GM12878 (cell line): ENCODE measurements around the gene SCAANT1. TPM values are rescaled to one million over a fixed set of nuclear protein-coding genes. Genes with fewer than 3 reads are reported as not detected.

Source experiments
- ASH2L ChIP-seq: fragments of 300-600, 200-600 bp; sonication (generic); IDR thresholded peaks from 2 replicates; pipeline ENCODE4 v1.6.1; 2017; ENCODE audit warnings: low read depth, mild to moderate bottlenecking, borderline replicate concordance
- BRCA1 ChIP-seq: IDR thresholded peaks from 2 replicates; pipeline ENCODE4 v1.6.1; 2011; ENCODE audit warnings: low read depth, low read length, improper control_type of control experiment
- FOXK2 ChIP-seq: fragments of 450-650 bp; IDR thresholded peaks from 2 replicates; pipeline ENCODE4 v1.6.1; 2017; ENCODE audit warnings: mild to moderate bottlenecking, moderate library complexity
- GABPA ChIP-seq: IDR thresholded peaks from 2 replicates; pipeline ENCODE4 v1.6.1; 2014; ENCODE audit warnings: antibody characterized with exemption, low read depth, mild to moderate bottlenecking, inconsistent platforms
- MYC ChIP-seq: IDR thresholded peaks from 2 replicates; pipeline ENCODE4 v1.6.1; 2011; ENCODE audit warnings: mild to moderate bottlenecking, low read length, moderate library complexity, inconsistent platforms; ENCODE audit not compliant: insufficient read depth, insufficient replicate concordance, insufficient read length, severe bottlenecking
- PAX8 ChIP-seq: fragments of 450-650 bp; IDR thresholded peaks from 2 replicates; pipeline ENCODE4 v1.6.1; 2017; ENCODE audit warnings: mild to moderate bottlenecking, moderate library complexity
- RUNX3 ChIP-seq: IDR thresholded peaks from 2 replicates; pipeline ENCODE4 v1.6.1; 2012; ENCODE audit warnings: low read length, inconsistent platforms
- SRF ChIP-seq, 2 experiments: IDR thresholded peaks; 2 replicates each; pipeline ENCODE4 v1.6.1; 2011; ENCODE audit warnings: low read depth in 2 of 2, low read length in 2 of 2, mild to moderate bottlenecking in 1 of 2, moderate library complexity in 1 of 2
- ZNF274 ChIP-seq: IDR thresholded peaks from one replicate; pipeline ENCODE4 v1.8.0; 2011; ENCODE audit not compliant: insufficient read length, insufficient read depth
- polyA plus RNA-seq, 11 experiments: library from polyadenylated mRNA; depleted of rRNA in 4 of 11; unstranded in 6 of 11; stranded (reverse) in 5 of 11; fragments of >200 nt; fragmentation: Nextera tagmentation in 4 of 11; fragmentation: Illumina TruSeq in 1 of 11; extraction: Ambion mirVana in 4 of 11; extraction: Trizol in 1 of 11; gene quantifications; 1 replicate in 1 of 11; 2 replicates in 10 of 11; pipeline versions ENCODE4 v1.2.1 to v1.2.3, GENCODE V29; 2011 to 2016; ENCODE audit warnings: inconsistent platforms in 2 of 11, missing spikeins in 2 of 11, low read depth in 1 of 11
- total RNA-seq, 4 experiments: library from RNA; depleted of rRNA in 3 of 4; stranded (reverse); fragments of >200 nt in 3 of 4; fragmentation: Illumina TruSeq in 1 of 4; extraction: Trizol in 1 of 4; gene quantifications; 2 replicates each; pipeline versions ENCODE4 v1.2.1 to v1.2.3, GENCODE V29; 2013 to 2021
- TF ChIP-seq, protein P1 (sequence below): fragments of 450-650 bp; IDR thresholded peaks from 2 replicates; pipeline ENCODE4 v1.6.1; 2017; ENCODE audit warnings: mild to moderate bottlenecking, low read depth, inconsistent platforms; ENCODE audit not compliant: poor library complexity, severe bottlenecking
- TF ChIP-seq, protein P2 (sequence below): IDR thresholded peaks from 2 replicates; pipeline ENCODE4 v1.6.1; 2012; ENCODE audit warnings: improper control_type of control experiment, low read depth, low read length; ENCODE audit not compliant: insufficient replicate concordance
- TF ChIP-seq, protein P3 (sequence below): fragments of 450-650 bp; IDR thresholded peaks from 2 replicates; pipeline ENCODE4 v1.6.1; 2017; ENCODE audit warnings: borderline replicate concordance
- TF ChIP-seq, protein P4 (sequence below): fragments of 150-350 bp; IDR thresholded peaks from 2 replicates; pipeline ENCODE4 v1.6.1; 2014; ENCODE audit warnings: mild to moderate bottlenecking, low read depth, low read length
- TF ChIP-seq, protein P5 (sequence below): IDR thresholded peaks from 2 replicates; pipeline ENCODE4 v1.6.1; 2011; ENCODE audit warnings: low read depth, low read length, improper control_type of control experiment, borderline replicate concordance
- TF ChIP-seq, protein P6 (sequence below): fragments of 450-650 bp; IDR thresholded peaks from 2 replicates; pipeline ENCODE4 v1.6.1; 2016; ENCODE audit warnings: mild to moderate bottlenecking

The SCAANT1 gene
- total and polyA plus RNA-seq, 10 of the 15 experiments (the other 5 are each of a cell fraction or from before 2014, with no cell fraction given) = 0.60 to 1.7 (median 0.95) TPM; not detected in 6

DNA sequence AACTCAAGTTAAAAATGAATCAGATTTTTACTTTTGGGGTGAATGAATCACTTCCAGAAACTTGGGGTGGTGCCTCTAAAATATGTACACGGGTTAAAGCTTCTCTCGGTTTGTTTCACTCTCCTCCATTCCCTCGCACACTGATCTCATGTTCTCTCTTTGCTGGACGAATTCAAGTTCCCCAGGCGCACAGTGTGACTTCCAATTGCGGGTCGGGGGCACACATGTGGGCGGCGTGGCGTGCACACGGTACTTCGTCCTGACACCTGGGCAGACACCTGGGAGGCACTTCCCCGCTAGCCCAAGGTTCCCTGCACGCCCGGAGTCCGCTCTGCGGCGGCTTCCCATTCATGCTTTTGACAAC is 692 bp downstream of the SCAANT1 start (continued):
- TF ChIP-seq, protein P1, sequence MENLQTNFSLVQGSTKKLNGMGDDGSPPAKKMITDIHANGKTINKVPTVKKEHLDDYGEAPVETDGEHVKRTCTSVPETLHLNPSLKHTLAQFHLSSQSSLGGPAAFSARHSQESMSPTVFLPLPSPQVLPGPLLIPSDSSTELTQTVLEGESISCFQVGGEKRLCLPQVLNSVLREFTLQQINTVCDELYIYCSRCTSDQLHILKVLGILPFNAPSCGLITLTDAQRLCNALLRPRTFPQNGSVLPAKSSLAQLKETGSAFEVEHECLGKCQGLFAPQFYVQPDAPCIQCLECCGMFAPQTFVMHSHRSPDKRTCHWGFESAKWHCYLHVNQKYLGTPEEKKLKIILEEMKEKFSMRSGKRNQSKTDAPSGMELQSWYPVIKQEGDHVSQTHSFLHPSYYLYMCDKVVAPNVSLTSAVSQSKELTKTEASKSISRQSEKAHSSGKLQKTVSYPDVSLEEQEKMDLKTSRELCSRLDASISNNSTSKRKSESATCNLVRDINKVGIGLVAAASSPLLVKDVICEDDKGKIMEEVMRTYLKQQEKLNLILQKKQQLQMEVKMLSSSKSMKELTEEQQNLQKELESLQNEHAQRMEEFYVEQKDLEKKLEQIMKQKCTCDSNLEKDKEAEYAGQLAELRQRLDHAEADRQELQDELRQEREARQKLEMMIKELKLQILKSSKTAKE = no peak
- TF ChIP-seq, protein P2, sequence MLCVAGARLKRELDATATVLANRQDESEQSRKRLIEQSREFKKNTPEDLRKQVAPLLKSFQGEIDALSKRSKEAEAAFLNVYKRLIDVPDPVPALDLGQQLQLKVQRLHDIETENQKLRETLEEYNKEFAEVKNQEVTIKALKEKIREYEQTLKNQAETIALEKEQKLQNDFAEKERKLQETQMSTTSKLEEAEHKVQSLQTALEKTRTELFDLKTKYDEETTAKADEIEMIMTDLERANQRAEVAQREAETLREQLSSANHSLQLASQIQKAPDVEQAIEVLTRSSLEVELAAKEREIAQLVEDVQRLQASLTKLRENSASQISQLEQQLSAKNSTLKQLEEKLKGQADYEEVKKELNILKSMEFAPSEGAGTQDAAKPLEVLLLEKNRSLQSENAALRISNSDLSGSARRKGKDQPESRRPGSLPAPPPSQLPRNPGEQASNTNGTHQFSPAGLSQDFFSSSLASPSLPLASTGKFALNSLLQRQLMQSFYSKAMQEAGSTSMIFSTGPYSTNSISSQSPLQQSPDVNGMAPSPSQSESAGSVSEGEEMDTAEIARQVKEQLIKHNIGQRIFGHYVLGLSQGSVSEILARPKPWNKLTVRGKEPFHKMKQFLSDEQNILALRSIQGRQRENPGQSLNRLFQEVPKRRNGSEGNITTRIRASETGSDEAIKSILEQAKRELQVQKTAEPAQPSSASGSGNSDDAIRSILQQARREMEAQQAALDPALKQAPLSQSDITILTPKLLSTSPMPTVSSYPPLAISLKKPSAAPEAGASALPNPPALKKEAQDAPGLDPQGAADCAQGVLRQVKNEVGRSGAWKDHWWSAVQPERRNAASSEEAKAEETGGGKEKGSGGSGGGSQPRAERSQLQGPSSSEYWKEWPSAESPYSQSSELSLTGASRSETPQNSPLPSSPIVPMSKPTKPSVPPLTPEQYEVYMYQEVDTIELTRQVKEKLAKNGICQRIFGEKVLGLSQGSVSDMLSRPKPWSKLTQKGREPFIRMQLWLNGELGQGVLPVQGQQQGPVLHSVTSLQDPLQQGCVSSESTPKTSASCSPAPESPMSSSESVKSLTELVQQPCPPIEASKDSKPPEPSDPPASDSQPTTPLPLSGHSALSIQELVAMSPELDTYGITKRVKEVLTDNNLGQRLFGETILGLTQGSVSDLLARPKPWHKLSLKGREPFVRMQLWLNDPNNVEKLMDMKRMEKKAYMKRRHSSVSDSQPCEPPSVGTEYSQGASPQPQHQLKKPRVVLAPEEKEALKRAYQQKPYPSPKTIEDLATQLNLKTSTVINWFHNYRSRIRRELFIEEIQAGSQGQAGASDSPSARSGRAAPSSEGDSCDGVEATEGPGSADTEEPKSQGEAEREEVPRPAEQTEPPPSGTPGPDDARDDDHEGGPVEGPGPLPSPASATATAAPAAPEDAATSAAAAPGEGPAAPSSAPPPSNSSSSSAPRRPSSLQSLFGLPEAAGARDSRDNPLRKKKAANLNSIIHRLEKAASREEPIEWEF = no peak
- TF ChIP-seq RUNX3 (peak; percentile 7; the same call in 1 of the 2 replicates), GABPA (no peak), SRF (IDR thresholded peaks at IDR 0.05; ENCODE audit: low read depth in 2 of 2, low read length in 2 of 2) (no peak), ZNF274 (no peak), BRCA1 (no peak), PAX8 (no peak), ASH2L (no peak), MYC (no peak), FOXK2 (no peak)
- TF ChIP-seq, protein P3, sequence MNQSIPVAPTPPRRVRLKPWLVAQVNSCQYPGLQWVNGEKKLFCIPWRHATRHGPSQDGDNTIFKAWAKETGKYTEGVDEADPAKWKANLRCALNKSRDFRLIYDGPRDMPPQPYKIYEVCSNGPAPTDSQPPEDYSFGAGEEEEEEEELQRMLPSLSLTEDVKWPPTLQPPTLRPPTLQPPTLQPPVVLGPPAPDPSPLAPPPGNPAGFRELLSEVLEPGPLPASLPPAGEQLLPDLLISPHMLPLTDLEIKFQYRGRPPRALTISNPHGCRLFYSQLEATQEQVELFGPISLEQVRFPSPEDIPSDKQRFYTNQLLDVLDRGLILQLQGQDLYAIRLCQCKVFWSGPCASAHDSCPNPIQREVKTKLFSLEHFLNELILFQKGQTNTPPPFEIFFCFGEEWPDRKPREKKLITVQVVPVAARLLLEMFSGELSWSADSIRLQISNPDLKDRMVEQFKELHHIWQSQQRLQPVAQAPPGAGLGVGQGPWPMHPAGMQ = no peak
- TF ChIP-seq, protein P4, sequence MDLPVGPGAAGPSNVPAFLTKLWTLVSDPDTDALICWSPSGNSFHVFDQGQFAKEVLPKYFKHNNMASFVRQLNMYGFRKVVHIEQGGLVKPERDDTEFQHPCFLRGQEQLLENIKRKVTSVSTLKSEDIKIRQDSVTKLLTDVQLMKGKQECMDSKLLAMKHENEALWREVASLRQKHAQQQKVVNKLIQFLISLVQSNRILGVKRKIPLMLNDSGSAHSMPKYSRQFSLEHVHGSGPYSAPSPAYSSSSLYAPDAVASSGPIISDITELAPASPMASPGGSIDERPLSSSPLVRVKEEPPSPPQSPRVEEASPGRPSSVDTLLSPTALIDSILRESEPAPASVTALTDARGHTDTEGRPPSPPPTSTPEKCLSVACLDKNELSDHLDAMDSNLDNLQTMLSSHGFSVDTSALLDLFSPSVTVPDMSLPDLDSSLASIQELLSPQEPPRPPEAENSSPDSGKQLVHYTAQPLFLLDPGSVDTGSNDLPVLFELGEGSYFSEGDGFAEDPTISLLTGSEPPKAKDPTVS = no peak
- TF ChIP-seq, protein P5, sequence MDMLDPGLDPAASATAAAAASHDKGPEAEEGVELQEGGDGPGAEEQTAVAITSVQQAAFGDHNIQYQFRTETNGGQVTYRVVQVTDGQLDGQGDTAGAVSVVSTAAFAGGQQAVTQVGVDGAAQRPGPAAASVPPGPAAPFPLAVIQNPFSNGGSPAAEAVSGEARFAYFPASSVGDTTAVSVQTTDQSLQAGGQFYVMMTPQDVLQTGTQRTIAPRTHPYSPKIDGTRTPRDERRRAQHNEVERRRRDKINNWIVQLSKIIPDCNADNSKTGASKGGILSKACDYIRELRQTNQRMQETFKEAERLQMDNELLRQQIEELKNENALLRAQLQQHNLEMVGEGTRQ = no peak
- TF ChIP-seq, protein P6, sequence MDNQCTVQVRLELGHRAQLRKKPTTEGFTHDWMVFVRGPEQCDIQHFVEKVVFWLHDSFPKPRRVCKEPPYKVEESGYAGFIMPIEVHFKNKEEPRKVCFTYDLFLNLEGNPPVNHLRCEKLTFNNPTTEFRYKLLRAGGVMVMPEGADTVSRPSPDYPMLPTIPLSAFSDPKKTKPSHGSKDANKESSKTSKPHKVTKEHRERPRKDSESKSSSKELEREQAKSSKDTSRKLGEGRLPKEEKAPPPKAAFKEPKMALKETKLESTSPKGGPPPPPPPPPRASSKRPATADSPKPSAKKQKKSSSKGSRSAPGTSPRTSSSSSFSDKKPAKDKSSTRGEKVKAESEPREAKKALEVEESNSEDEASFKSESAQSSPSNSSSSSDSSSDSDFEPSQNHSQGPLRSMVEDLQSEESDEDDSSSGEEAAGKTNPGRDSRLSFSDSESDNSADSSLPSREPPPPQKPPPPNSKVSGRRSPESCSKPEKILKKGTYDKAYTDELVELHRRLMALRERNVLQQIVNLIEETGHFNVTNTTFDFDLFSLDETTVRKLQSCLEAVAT = no peak
